ENCODE data around the gene RPL10A. TPM values are rescaled to one million over a fixed set of nuclear protein-coding genes. Genes with fewer than 3 reads are reported as not detected.
A peak's percentile ranks its signal among the peaks of the same experiment; 100 is the strongest.

RPL10A gene
- total RNA-seq, 2 donors from 2014 or later = 571 to 831 TPM

DNA sequence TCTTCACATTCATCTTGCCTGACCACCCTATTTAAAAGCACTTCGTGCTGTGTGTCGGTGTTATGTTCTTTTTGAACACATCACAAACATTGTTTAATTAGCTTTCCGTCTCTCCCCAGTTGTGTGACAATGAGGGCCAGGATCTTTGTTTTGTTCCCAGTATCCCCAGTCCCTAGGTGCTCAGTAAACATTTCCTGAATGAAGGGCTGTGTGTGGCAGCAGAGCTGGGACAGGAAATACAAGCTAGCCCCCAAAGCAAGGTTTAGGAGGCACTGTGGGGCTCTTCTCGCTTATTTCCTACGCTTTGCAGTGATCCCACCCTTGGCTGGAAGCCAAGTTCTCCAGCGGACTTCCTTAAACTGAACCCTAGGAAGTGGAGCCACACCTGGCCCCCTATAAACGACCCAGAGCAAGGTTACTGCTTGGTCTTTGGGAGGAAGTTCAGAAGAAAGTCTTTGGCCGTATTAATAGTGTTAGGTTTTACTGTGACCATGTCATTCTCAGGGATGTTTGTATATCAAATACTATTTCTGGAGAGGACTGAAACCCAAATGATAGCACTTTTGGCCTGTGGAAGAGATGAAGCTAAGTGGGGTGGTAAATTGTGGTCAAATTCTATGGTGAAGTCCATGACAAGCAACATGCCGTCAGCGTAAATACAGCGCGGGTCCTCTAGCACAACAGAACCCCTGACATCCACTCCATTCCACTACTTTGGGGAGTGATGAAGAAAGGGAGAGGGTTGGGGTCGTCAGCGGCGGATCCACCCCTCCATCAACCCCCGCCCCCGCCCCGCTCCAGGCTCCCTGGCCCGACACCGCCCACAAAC is 16.6 kb upstream of the RPL10A start:
- H3K4me3 ChIP-seq = peak overlapping the region; percentile 58 to 63
- H3K4me1 ChIP-seq = peaks cover 0 to 33% of the 10 kb centered on the region in 2 donors
- DNase-seq (ENCODE audit: low spot score) = no peak
- peak overlapping the region; percentile 74 to 76 for H3K27ac ChIP-seq
- no peaks in the 10 kb centered on the region for H3K27me3 ChIP-seq
- H3K9me3 ChIP-seq = no peaks in the 10 kb centered on the region
- TF ChIP-seq, protein P1, sequence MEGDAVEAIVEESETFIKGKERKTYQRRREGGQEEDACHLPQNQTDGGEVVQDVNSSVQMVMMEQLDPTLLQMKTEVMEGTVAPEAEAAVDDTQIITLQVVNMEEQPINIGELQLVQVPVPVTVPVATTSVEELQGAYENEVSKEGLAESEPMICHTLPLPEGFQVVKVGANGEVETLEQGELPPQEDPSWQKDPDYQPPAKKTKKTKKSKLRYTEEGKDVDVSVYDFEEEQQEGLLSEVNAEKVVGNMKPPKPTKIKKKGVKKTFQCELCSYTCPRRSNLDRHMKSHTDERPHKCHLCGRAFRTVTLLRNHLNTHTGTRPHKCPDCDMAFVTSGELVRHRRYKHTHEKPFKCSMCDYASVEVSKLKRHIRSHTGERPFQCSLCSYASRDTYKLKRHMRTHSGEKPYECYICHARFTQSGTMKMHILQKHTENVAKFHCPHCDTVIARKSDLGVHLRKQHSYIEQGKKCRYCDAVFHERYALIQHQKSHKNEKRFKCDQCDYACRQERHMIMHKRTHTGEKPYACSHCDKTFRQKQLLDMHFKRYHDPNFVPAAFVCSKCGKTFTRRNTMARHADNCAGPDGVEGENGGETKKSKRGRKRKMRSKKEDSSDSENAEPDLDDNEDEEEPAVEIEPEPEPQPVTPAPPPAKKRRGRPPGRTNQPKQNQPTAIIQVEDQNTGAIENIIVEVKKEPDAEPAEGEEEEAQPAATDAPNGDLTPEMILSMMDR (IDR thresholded peaks at IDR 0.05) = no peak
- H3K36me3 ChIP-seq = no peaks in the 10 kb centered on the region

DNA sequence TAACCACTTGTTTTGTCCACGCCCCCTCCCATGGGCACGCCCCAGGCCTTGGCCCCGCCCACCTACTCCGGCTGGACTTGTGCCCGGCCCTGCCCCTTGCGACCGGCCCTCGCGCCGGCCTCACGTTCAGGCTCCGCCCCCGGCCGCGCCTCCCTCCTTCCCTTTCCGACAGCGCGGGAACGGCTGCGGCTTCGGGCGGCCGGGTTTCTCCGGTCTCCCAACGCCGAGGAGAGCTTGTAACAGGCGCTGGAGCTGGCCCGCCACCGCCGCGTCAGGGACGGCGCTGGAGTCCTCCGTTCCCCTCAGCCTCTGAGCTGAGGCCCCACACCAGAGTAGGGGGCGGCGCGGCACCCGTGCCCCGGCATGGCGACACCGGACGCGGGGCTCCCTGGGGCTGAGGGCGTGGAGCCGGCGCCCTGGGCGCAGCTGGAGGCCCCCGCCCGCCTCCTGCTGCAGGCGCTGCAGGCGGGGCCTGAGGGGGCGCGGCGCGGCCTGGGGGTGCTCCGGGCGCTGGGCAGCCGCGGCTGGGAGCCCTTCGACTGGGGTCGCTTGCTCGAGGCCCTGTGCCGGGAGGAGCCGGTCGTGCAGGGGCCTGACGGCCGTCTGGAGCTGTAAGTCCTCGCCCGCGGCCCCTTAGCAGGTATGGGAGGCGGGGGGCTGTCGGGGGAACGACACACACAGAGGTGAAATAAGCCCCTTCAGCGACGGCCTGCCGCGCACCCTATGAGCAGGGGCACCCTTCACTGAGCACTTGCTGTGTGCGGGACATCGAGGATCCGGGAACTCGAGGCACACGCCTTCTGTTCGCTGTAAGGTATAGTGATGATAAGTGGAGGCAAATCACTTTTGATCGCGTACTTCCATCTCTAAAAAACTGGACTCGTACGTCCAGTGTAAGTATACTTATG is 15.8 kb upstream of the RPL10A start, which contains the start of gene FANCE:
FANCE (plus strand) TSS at position 156 of the 908 bp plus-strand sequence; CDS start at position 364, 208 bp downstream.
- no peaks in the 10 kb centered on the region for H3K9me3 ChIP-seq
- H3K27ac ChIP-seq = peak within 1 kb of the TSS; percentile 74 to 76
- TF ChIP-seq, protein P1 (IDR thresholded peaks at IDR 0.05) = no peak
- H3K27me3 ChIP-seq = no peaks in the 10 kb centered on the region
- peaks cover 0 to 33% of the 10 kb centered on the region in 2 donors for H3K4me1 ChIP-seq
- H3K4me3 ChIP-seq = peak within 1 kb of the TSS; percentile 58 to 63
- H3K36me3 ChIP-seq = no peaks in the 10 kb centered on the region
- DNase-seq (ENCODE audit: low spot score) = peak; percentile 96

DNA sequence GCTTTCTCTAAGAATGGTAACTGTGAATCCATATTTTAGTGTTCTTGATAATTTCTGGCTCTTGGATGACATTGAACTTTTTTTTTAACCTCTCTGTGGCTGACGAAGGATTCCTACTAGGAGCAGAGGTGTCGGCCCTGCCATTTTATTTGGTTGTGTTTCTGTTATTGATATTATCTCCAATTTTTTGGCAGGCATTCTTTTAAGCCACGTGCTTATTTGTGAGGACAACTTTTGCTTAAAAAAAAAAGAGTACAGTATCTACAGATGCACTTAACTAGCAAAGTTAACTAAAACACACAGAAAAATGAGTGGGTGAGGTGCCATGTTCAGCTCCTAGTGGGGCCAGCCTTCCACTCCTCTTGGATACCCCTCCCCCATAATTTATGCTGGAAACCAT is 15.0 kb upstream of the RPL10A start:
- TF ChIP-seq, protein P1 (IDR thresholded peaks at IDR 0.05) = no peak
- Histone ChIP-seq H3K27ac (peak overlapping the region in 1 of 2 donors; percentile 76), H3K27me3 (no peaks in the 10 kb centered on the region), H3K4me1 (peaks cover 0 to 33% of the 10 kb centered on the region in 2 donors), H3K9me3 (no peaks in the 10 kb centered on the region), H3K4me3 (peak overlapping the region in 1 of 2 donors; percentile 63), H3K36me3 (no peaks in the 10 kb centered on the region)
- no peak for DNase-seq (ENCODE audit: low spot score)

DNA sequence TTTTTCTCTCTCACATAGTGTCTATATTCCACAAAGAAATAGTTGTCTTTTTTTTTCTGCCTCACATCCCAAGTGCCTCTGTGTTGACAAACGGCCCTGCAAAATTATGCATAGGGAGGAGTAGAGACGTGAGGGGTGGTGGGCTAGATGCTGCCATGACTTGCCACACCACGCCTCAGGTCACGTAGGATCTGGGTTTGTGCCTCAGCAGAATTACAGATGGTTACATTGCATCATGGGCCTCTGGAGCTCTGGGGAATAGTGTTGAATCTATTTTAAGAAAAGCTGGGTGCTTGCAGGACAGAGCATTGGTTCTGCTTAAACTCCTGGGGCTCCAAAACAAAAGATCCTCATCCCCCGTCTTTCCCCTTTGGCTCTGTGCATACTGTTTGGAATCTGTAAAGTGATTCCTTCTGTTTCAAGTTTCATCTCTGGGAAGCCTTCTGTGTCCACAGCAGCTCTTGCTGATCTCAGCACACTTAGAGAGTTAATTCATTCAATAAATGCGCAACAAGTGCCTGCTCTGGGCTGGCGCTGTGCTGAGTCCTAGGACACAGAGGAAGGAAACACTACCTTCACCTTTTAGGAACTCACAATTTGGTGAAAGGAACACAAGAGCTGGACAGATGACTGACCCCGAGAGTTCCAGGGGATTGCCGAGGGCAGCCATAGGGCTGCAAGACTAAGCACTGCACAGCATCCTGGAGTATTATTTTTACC is 13.7 kb upstream of the RPL10A start:
- TF ChIP-seq, protein P1 (IDR thresholded peaks at IDR 0.05) = no peak
- H3K4me1 ChIP-seq = peaks cover 0 to 33% of the 10 kb centered on the region in 2 donors
- no peak overlapping the region for H3K4me3 ChIP-seq
- H3K27me3 ChIP-seq = no peaks in the 10 kb centered on the region
- DNase-seq (ENCODE audit: low spot score) = no peak
- H3K27ac ChIP-seq = peak overlapping the region in 1 of 2 donors; percentile 20
- H3K36me3 ChIP-seq = no peaks in the 10 kb centered on the region
- no peaks in the 10 kb centered on the region for H3K9me3 ChIP-seq

DNA sequence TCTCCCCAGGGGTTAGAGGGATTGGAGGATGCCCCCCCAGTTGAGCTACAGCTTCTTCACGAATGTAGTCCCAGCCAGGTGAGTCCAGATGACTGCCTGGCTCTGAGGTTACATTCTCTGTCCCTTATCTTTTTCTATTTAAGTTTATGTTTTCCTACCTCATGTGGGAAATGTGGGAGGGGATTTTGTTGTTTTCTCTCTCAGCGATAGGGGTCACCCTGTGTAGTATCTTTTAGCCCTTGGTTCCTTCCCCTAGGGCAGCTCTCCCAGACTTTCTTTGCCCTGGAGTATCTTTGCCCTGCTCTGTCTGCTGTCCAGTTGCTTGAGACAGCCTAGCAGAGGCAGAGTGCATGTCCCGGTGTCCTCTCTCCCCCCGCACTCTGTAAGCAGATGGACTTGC is 10.3 kb upstream of the RPL10A start:
- Histone ChIP-seq H3K27me3 (no peaks in the 10 kb centered on the region), H3K9me3 (no peaks in the 10 kb centered on the region), H3K27ac (no peak overlapping the region), H3K4me3 (no peak overlapping the region), H3K4me1 (peaks cover 0 to 20% of the 10 kb centered on the region in 2 donors), H3K36me3 (no peaks in the 10 kb centered on the region)
- TF ChIP-seq, protein P1 (IDR thresholded peaks at IDR 0.05) = no peak
- no peak for DNase-seq (ENCODE audit: low spot score)
